Kidney glomerular epithelial cell (primary cell): ENCODE measurements around the gene SFXN5.

ENCODE experiments used
- DNase-seq: peaks from one replicate; lab custom pipeline; 2025; lab: John Stamatoyannopoulos, UW

SFXN5 gene

GRCh38 chr2:72956936-72957335 is 114.6 kb downstream of the SFXN5 start:
- DNase-seq: no peak

- DNase-seq: no peak
Measured at GRCh38 chr2:72956050-72956395, 115.5 kb downstream of the SFXN5 start.

GRCh38 chr2:72955228-72956049 is 116.1 kb downstream of the SFXN5 start:
- DNase-seq: no peak

DNA sequence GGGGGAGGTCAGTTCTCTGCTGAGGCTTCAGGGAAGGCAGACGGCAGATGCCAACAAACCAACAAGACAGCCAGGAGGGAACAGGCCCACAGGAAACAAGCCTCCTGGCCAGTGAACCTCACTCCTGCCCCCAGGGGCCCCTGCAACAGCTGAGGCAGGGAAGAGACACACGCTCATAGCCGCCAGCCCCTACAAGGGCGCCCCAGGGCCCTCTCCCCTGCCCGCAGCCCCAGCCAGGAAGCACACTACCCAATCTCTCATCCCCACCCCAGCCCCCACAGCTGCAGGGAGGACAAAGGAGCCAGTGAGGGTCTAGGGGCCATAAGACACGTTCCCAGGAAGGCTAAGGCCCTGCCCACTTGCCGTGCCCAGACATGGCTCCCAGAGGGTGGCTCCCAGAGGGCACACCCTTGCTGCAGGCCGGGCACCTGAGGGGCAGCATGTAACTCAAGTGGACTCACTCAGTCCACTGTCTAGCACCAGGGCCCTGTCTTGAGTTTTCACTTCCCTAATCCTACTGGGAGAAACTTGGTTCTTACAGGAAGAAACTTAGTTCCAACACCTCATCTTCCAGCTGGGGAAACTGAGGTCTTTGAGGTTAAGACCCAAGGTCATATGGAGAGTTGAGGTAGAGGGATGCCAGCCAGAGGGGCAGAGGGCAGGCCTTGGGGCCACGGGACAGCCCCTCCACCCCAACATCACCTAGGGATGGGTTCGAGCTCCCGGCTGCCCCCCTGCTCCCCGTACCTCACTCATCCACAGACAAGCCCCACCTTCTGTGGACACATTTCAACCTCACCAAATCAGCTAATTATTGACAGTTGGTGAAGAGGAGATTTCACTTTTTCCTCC is 116.9 kb downstream of the SFXN5 start:
- DNase-seq: no peak

DNA sequence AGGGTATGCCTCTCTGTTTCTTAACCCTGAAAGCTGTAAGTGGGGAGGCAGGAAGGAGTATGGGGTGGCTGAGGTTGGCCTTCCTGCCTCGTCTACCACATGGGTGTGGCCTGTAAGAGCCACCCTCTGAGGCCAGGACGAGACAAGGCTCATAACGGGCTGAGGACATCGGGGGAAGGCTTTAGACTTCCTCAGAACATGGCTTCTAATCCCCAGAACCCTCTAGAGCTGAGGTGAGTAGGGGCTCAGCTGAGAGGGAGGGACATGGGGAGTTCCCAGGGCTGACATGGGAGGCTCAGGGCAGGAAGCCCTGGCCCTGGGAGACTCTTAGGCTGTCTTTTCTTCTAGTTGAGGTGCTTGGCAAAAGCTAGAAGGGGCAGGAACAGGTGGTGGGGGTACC is 117.5 kb downstream of the SFXN5 start:
- no peak for DNase-seq

DNA sequence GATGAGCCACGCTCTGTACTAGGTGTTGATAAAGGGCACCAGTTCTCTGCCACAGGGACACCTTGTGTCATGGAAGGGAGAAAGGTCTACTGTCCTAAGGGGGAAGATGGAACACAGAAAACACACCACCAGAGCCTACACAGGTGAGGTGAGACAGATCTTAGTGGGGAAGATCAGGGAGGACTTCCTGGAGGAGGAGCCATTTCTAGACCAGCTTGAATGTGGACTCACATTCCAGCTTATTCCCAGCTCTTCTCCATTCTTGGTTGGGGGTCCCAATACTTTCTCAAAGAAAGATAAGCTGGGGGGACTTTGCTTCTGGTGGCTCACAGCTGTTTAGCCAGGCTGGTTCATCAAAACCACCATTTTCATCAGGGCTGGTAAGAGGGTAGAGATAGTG is 118.0 kb downstream of the SFXN5 start:
- DNase-seq: no peak

DNA sequence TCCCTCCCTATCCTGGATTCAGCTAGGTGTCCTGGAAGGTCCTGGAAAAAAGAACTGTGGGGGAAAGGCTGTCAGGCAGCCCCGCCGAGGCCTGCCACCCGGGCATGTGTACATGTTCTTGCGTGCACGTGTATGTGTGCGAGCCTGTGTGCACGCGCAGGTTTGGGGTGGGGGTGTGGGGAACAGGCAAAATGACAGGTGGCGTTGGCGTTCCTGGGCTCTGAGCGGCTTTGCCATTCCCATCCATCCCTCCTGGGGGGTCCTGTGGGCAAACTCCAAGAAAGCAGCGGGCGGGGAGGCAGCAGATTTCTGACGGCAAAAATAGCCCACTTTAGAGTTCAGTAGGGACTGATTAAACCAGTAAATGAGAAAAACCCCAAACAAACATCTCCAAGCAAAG is 118.6 kb downstream of the SFXN5 start:
- DNase-seq: no peak

DNA sequence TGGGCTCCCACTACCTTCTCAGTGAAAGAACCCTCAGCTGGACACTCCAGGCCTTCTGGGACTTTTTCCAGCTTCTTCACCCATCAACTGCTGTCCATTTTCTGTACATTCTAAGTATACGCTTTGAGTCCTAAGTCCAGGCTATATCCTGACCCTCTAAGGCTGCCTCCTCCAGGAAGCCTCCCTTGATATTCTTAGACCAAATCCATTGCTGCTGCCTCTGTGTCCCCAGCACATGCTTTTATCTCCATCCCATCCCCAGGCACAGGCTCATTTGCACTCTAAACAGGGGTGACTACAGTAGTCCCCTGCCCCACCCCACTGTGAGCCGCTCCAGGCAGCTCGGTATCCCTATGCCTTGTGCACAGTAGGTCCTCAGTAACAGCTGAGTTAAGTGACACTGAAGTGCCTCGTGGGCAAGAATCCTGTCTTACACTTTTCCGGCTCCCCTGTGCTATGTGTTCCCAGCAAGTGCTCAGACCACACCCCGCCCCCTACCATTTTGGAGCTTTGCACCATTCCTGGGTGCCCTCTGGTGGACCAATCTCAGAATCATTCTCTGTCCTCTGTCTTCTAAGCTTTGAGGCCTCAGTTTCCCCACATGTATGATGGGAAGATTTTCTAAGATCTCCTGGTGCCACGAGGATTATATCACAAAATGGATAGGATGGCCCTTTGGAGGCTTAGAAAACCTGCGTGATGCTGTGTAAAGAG is 119.2 kb downstream of the SFXN5 start:
- DNase-seq: no peak

GRCh38 chr2:72951303-72952095 is 120.0 kb downstream of the SFXN5 start:
- no peak for DNase-seq

- DNase-seq: no peak
Measured at GRCh38 chr2:72950558-72951255, 120.8 kb downstream of the SFXN5 start.

GRCh38 chr2:72949642-72950041 is 121.9 kb downstream of the SFXN5 start:
- no peak for DNase-seq

DNA sequence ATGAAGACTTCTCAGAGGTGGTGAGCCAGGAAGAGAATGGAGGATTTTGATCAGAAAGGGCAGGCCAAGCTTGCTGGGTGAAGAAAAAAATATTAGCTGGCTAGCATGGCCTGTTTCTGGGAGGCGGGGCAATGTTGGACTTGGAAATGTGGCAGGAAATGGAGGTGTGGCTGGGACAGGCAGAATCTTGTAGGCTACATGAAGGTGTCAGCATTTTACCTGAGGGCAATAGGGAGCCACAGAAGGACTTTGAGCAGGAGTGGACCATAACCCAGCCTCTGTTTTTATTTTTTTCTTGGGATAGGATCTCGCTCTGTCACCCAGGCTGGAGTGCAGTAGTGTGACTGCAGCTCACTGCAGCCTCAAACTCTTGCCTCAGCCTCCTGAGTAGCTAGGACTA is 122.5 kb downstream of the SFXN5 start:
- no peak for DNase-seq

DNA sequence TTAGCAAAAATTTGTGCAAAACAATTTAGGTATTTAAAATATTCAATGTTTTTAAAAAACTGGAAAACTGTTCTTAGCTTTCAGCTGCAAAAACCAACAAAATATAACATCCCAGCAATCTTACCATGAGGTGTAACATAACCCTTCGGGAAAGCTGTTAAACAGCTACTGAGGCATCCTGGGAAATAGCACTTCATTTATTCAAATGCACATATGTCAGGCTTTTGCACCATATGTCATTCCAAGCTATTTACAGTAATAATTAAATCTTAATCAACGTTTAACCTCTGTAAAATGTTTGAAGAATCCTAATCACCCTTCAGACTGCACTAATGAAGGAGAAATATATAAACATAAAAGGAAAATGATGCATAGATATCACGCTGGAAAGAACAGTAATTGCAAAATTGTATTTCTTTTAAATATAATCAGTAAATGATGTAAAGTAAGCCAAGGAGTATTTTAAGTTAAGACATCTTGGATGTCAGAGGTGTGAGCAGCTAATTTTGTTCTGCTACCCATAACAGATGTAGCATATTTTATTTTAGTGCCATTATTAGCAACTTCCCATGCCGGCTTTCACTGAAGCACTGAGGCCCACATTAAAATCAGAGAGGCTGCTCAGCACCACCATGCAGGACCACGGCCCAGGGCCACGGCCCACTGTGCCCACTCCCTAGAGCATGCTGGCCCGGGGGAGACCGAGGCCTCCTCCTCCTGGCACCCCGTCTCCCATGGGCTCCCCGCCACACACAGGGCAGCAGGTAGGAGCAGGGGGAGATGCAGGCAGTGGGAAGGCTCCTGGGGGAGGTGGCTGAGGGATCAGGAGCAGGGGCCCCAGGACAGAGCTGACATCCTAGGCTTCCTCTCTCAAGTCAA is 123.3 kb downstream of the SFXN5 start:
- no peak for DNase-seq

DNA sequence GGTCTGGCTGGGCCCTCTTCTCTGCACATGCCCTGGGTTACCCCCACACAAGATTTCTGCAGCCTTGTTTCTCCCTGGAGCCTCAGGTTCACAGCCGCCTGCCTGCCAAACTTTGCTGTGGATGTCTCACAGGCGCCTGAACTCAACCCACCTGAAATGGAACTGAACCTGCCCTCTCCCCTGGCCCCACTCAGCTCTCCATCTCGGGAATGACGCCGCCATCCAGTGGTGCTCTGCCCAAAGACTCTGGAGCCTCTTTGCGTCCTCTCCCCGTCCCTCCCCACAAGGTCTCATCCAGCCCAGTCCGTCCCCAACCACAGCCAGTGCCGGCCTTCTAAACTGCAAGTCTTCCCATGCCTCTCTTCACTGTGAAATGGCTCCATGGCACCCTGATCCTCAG is 125.0 kb downstream of the SFXN5 start:
- DNase-seq: no peak

- no peak for DNase-seq
Measured at GRCh38 chr2:72945450-72946019, 126.0 kb downstream of the SFXN5 start.

DNA sequence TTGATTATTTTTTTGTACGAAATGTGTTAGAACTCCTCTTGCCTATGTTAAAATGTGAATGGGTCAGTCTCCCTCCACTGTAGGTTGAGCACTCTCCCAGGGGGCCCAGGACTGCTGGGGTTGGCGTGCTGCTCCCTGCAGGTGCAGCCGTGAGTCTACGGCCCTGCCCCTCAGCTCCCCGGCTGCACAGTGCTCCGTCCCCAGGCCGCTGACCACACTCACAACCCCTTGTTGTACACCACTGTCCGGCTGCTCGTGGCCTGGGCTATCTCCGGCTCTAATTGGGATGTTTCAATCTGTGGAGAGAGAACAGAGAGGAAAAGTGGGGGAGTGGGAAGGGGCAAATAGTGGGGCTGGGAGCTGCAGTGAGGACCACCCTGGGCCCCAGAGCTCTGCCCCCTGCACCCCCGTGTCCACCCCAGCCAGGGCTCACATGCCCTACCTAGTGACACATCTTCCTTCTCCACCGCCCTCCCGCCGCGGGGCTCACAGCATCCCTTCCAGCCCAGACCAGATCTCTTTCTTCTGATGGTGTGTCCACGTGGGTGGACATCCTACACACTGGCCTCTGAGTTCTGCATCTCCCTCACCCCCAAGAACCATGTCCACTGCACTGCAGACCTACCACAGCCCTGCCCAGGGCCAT is 126.6 kb downstream of the SFXN5 start:
- DNase-seq: no peak

- no peak for DNase-seq
Measured at GRCh38 chr2:72943540-72944395, 127.7 kb downstream of the SFXN5 start.

- DNase-seq: no peak
Measured at GRCh38 chr2:72942881-72943418, 128.6 kb downstream of the SFXN5 start.
